Ovary (tissue), 3 donors: ENCODE measurements around the gene LONRF2.

Experiments
- CTCF ChIP-seq, 3 donors: fragments of 450-650 bp in 2 of 3; fragments of 200-600 bp in 1 of 3; IDR thresholded peaks; one replicate each; pipeline versions ENCODE4 v1.5.1 to v1.8.0; 2016 to 2022; ENCODE audit warnings: antibody characterized with exemption in 3 of 3, mild to moderate bottlenecking in 1 of 3
- EP300 ChIP-seq: sonication (generic); formaldehyde crosslinking; IDR thresholded peaks from one replicate; pipeline ENCODE4 v1.6.1; 2017; ENCODE audit warnings: antibody characterized with exemption
- POLR2A ChIP-seq: fragments of 450-650 bp; IDR thresholded peaks from one replicate; pipeline ENCODE4 v1.6.1; 2017; ENCODE audit warnings: antibody characterized with exemption, mild to moderate bottlenecking, moderate library complexity
- donor health status: DM: no; HTN: no; CAD: no.

- TF ChIP-seq POLR2A (no peak), CTCF (IDR thresholded peaks at IDR 0.05) (no peak), EP300 (no peak)
Observed at GRCh38 chr2:100243631-100244030, 78.7 kb downstream of the LONRF2 start.
